Right lobe of liver (tissue), 6 donors: Measurements from ENCODE around the gene N4BP2L2. TPM values are rescaled to one million over a fixed set of nuclear protein-coding genes. Genes with fewer than 3 reads are reported as not detected.

Source experiments
- ATAC-seq, 4 donors: fragments of 200-7000 bp; cut with Tn5 transposase; one replicate each; pipeline ENCODE4 v1.9.1; 2020; ENCODE audit warnings: mild to moderate bottlenecking in 4 of 4, moderate library complexity in 4 of 4
- DNase-seq, 3 donors: peaks; one replicate each; pipeline ENCODE4 v3.0.0-alpha.2; 2020
- H3K27ac ChIP-seq, 3 donors: fragments of 200-600 bp; one replicate each; pipeline ENCODE4 v1.8.0; 2022
- H3K27me3 ChIP-seq, 2 donors: fragments of 200-600 bp; one replicate each; pipeline ENCODE4 v1.8.0; 2022
- H3K36me3 ChIP-seq, 4 donors: fragments of 200-600 bp; sonication (generic) in 1 of 4; one replicate each; pipeline versions ENCODE4 v1.5.1 to v1.8.0; 2017 to 2022; ENCODE audit warnings: control low read depth in 1 of 4
- H3K4me1 ChIP-seq, 4 donors: fragments of 200-600 bp; sonication (generic) in 1 of 4; one replicate each; pipeline versions ENCODE4 v1.5.1 to v1.8.0; 2017 to 2022; ENCODE audit warnings: control low read depth in 1 of 4
- H3K4me3 ChIP-seq, 3 donors: fragments of 200-600 bp; one replicate each; pipeline ENCODE4 v1.8.0; 2022
- H3K9me3 ChIP-seq, 4 donors: fragments of 200-600 bp; sonication (generic) in 1 of 4; one replicate each; pipeline versions ENCODE4 v1.5.1 to v1.8.0; 2017 to 2022; ENCODE audit warnings: control low read depth in 1 of 4
- CTCF ChIP-seq, 4 donors: fragments of 200-600 bp in 3 of 4; fragments of 450-650 bp in 1 of 4; IDR thresholded peaks; one replicate each; pipeline versions ENCODE4 v1.5.1 to v1.8.0; 2016 to 2022; ENCODE audit warnings: antibody characterized with exemption in 4 of 4, mild to moderate bottlenecking in 2 of 4
- POLR2A ChIP-seq: fragments of 450-650 bp; IDR thresholded peaks from one replicate; pipeline ENCODE4 v1.6.1; 2017; ENCODE audit warnings: antibody characterized with exemption, mild to moderate bottlenecking
- WGBS: methylation state at CpG from one replicate; pipeline ENCODE4 v1.1.6; 2018; ENCODE audit warnings: low coverage, low lambda C conversion rate; ENCODE audit not compliant: insufficient coverage; ENCODE audit errors: missing lambda C conversion rate; 5-methylcytosine and 5-hydroxymethylcytosine counted together
- intact Hi-C, 2 donors: fragments of 100-400 bp; cut with DNase I; formaldehyde crosslinking; loops; one replicate each; pipeline versions ENCODE4 v1.11.2 to v1.14.1; 2022
- long read RNA-seq: library from polyadenylated mRNA; unstranded; transcript quantifications from one replicate; pipeline ENCODE4 v2.0.0, GENCODE V29; 2019
- total RNA-seq, 6 experiments: library from RNA; depleted of rRNA in 2 of 6; stranded (reverse); fragments of >200 nt in 2 of 6; fragmentation: NEBNext Ultra II Directional in 3 of 6; extraction: Animal tissue kit (Norgen Biotek cat#: 25700) in 3 of 6; gene quantifications; one replicate each; pipeline versions ENCODE4 v1.1.0 to v1.2.4, GENCODE V29; 2016 to 2023
- donor health status: DM: no; HTN: yes; CAD: no.
- donor health status: DM: no; HTN: no; CAD: no.
- donor health status: DM: no; HTN: no; CAD: no.
- donor health status: DM: no; HTN: yes; CAD: no.
- donor health status: DM: no; HTN: yes; CAD: no.

The N4BP2L2 gene
- 10 to 100 TPM; 48.8 to 99.7 (median 61.1) TPM for total RNA-seq
- long read RNA-seq, full-length matches to known transcripts = 2 of 16 reads
- long read RNA-seq, partial matches to known transcripts = 9 of 16 reads
- long read RNA-seq, other reads (novel, unspliced or antisense) = 5 of 16 reads

- Histone ChIP-seq H3K36me3 (peaks cover 0 to 17% (median 5%) of the 10 kb centered on the region in 4 donors), H3K27ac (peak within 1 kb of the TSS; percentile 96 to 98 (median 97)), H3K27me3 (no peaks in the 10 kb centered on the region), H3K4me3 (peak within 1 kb of the TSS; percentile 59 to 78 (median 72)), H3K9me3 (no peaks in the 10 kb centered on the region), H3K4me1 (peaks cover 0 to 27% (median 0%) of the 10 kb centered on the region in 4 donors)
- peak; percentile 93 to 97 (median 95) for DNase-seq
- intact Hi-C loops = no loop called here
- ATAC-seq = peak; percentile 97 to 99 (median 98)
- TF ChIP-seq POLR2A (peak; percentile 35), CTCF (IDR thresholded peaks at IDR 0.05) (peak; percentile 35 to 60 (median 39))
- WGBS = 2% methylated on average over 31 of the region's 32 CpGs
Measured at GRCh38 chr13:32538621-32539246, at the start of gene N4BP2L2. N4BP2L2 (minus strand) TSS chr13:32538795; CDS start chr13:32537027, 1,768 bp downstream.

DNA sequence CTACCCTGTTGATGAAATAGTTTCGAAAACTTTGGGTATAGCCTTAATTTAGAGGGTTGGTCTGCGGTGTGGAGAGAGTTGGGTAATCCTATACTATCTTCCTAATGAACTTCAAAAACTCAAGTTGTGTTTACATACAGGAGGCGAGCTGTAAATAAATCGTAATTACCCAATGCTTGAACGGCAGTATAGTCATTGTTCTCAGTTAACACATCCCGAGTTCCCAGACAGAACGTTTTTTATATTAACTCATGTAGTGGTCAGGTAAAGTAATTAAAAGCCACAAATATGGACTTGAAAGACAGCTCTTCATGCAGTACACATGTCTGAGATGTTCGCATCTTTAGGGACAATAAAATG, 49.2 kb upstream of the N4BP2L2 start:
- intact Hi-C loops = no loop called here
- no peaks in the 10 kb centered on the region for H3K36me3 ChIP-seq
- H3K27ac ChIP-seq = peak overlapping the region; percentile 83 to 87 (median 85)
- H3K4me3 ChIP-seq = peak overlapping the region; percentile 57 to 88 (median 70)
- no peaks in the 10 kb centered on the region for H3K27me3 ChIP-seq
- TF ChIP-seq CTCF (IDR thresholded peaks at IDR 0.05) (no peak), POLR2A (no peak)
- peaks cover 0 to 12% (median 6%) of the 10 kb centered on the region in 4 donors for H3K4me1 ChIP-seq
- H3K9me3 ChIP-seq = no peaks in the 10 kb centered on the region
- 2% methylated on average over 8 of the region's 8 CpGs for WGBS
- DNase-seq = no peak
- ATAC-seq = no peak

GRCh38 chr13:32587011-32587810, 48.6 kb upstream of the N4BP2L2 start:
- peak overlapping the region; percentile 57 to 88 (median 70) for H3K4me3 ChIP-seq
- no peaks in the 10 kb centered on the region for H3K36me3 ChIP-seq
- peak in 1 of 4 donors; percentile 26 for TF ChIP-seq CTCF (IDR thresholded peaks at IDR 0.05)
- TF ChIP-seq POLR2A = no peak
- ATAC-seq (peak; percentile 45 to 56 (median 52)), DNase-seq (peak; percentile 80 to 87 (median 85))
- intact Hi-C loops = no loop called here
- WGBS = under 1% methylated on average over 34 of the region's 74 CpGs
- peak overlapping the region; percentile 83 to 87 (median 85) for H3K27ac ChIP-seq
- H3K27me3 ChIP-seq = no peaks in the 10 kb centered on the region
- no peaks in the 10 kb centered on the region for H3K9me3 ChIP-seq
- H3K4me1 ChIP-seq = peaks cover 0 to 12% (median 6%) of the 10 kb centered on the region in 4 donors

GRCh38 chr13:32586080-32586900, 47.7 kb upstream of the N4BP2L2 start, which contains the start of gene PDS5B:
PDS5B (plus strand) TSS chr13:32586452; CDS start chr13:32648773, 62,321 bp downstream.
- peak; percentile 95 to 99 (median 98) for ATAC-seq
- 3% methylated on average over 5 of the region's 97 CpGs for WGBS

More at GRCh38 chr13:32586080-32586900, 47.7 kb upstream of the N4BP2L2 start, which contains the start of gene PDS5B:
- peak within 1 kb of the TSS; percentile 60 to 88 (median 70) for H3K4me3 ChIP-seq
- H3K27me3 ChIP-seq = no peaks in the 10 kb centered on the region
- intact Hi-C loops = no loop called here
- DNase-seq = peak; percentile 96 to 97 (median 96)
- peak within 1 kb of the TSS; percentile 85 to 88 (median 87) for H3K27ac ChIP-seq
- H3K4me1 ChIP-seq = peaks cover 0 to 12% (median 6%) of the 10 kb centered on the region in 4 donors
- H3K36me3 ChIP-seq = no peaks in the 10 kb centered on the region
- TF ChIP-seq POLR2A = peak; percentile 79
- peak; percentile 92 to 99 (median 94) for TF ChIP-seq CTCF (IDR thresholded peaks at IDR 0.05)
- H3K9me3 ChIP-seq = no peaks in the 10 kb centered on the region
